Astrocyte (in vitro differentiated cells and primary cell): Measurements from ENCODE around the gene CTNND2. TPM values are rescaled to one million over a fixed set of nuclear protein-coding genes. Genes with fewer than 3 reads are reported as not detected.

Source experiments
- DNase-seq: peaks from one replicate; pipeline ENCODE4 v3.0.0-alpha.2; 2010; ENCODE audit warnings: low read depth
- FAIRE-seq: peaks from 2 replicates; lab custom pipeline; 2011; peaks lifted over from hg19 to GRCh38; lab: Jason Lieb, UNC
- H2AFZ ChIP-seq: 2 replicates; pipeline ENCODE4 v1.6.0; 2012; ENCODE audit warnings: low read depth, low read length, inconsistent platforms
- H3K27ac ChIP-seq: 2 replicates; pipeline ENCODE4 v1.5.1; 2011; ENCODE audit warnings: low read depth, low read length, inconsistent platforms
- H3K27me3 ChIP-seq: 2 replicates; pipeline ENCODE4 v1.6.0; 2011; ENCODE audit warnings: low read length, inconsistent platforms; ENCODE audit not compliant: insufficient read depth
- H3K36me3 ChIP-seq: 2 replicates; pipeline ENCODE4 v1.5.1; 2011; ENCODE audit warnings: low read length, inconsistent platforms; ENCODE audit not compliant: insufficient read depth
- H3K4me1 ChIP-seq: 2 replicates; pipeline ENCODE4 v1.5.1; 2011; ENCODE audit warnings: low read length, inconsistent platforms; ENCODE audit not compliant: insufficient read depth
- H3K4me2 ChIP-seq: 2 replicates; pipeline ENCODE4 v1.6.0; 2012; ENCODE audit warnings: low read length, inconsistent platforms
- H3K4me3 ChIP-seq: 2 replicates; pipeline ENCODE4 v1.5.1; 2011; ENCODE audit warnings: low read depth, mild to moderate bottlenecking, low read length, inconsistent platforms; ENCODE audit not compliant: insufficient read depth
- H3K79me2 ChIP-seq: 2 replicates; pipeline ENCODE4 v1.6.0; 2012; ENCODE audit warnings: mild to moderate bottlenecking, low read length, inconsistent platforms; ENCODE audit not compliant: insufficient read depth
- H3K9ac ChIP-seq: 2 replicates; pipeline ENCODE4 v1.6.0; 2012; ENCODE audit warnings: mild to moderate bottlenecking, low read length, inconsistent platforms
- H3K9me3 ChIP-seq: 2 replicates; pipeline ENCODE4 v1.5.1; 2012; ENCODE audit warnings: low read depth, mild to moderate bottlenecking, low read length, inconsistent platforms; ENCODE audit not compliant: insufficient read depth
- H4K20me1 ChIP-seq: 2 replicates; pipeline ENCODE4 v1.6.0; 2012; ENCODE audit warnings: low read length, inconsistent platforms; ENCODE audit not compliant: insufficient read depth
- H3K27ac Mint-ChIP-seq: one replicate; pipeline ENCODE4 v1.8.0; 2021; ENCODE audit warnings: mild to moderate bottlenecking, mixed read lengths; ENCODE audit not compliant: unreplicated experiment
- H3K27me3 Mint-ChIP-seq: one replicate; pipeline ENCODE4 v1.8.0; 2021; ENCODE audit warnings: low read depth, mixed read lengths; ENCODE audit not compliant: unreplicated experiment
- H3K36me3 Mint-ChIP-seq: one replicate; pipeline ENCODE4 v1.8.0; 2021; ENCODE audit warnings: low read depth, mixed read lengths; ENCODE audit not compliant: unreplicated experiment
- H3K4me1 Mint-ChIP-seq: one replicate; pipeline ENCODE4 v1.8.0; 2021; ENCODE audit warnings: low read depth, mixed read lengths; ENCODE audit not compliant: unreplicated experiment
- H3K4me3 Mint-ChIP-seq: one replicate; pipeline ENCODE4 v1.8.0; 2021; ENCODE audit warnings: mild to moderate bottlenecking, moderate library complexity, mixed read lengths; ENCODE audit not compliant: unreplicated experiment
- H3K9me3 Mint-ChIP-seq: one replicate; pipeline ENCODE4 v1.8.0; 2021; ENCODE audit warnings: mild to moderate bottlenecking, mixed read lengths; ENCODE audit not compliant: unreplicated experiment
- CTCF ChIP-seq: IDR thresholded peaks from 2 replicates; pipeline ENCODE4 v1.5.1; 2011; ENCODE audit warnings: low read depth, mild to moderate bottlenecking, inconsistent platforms, low read length, moderate library complexity; ENCODE audit not compliant: insufficient read depth
- EZH2 ChIP-seq: IDR thresholded peaks from 2 replicates; pipeline ENCODE4 v1.6.1; 2012; ENCODE audit warnings: mild to moderate bottlenecking, low read length, inconsistent platforms; ENCODE audit not compliant: insufficient read depth
- total RNA-seq: library from RNA; stranded (reverse); gene quantifications from 2 replicates; pipeline ENCODE4 v1.2.1, GENCODE V29; 2021

The CTNND2 gene
- total RNA-seq, 1 donor from 2014 or later, result 4.5 TPM

GRCh38 chr5:10941900-10942299, 962.3 kb downstream of the CTNND2 start:
- no peak overlapping the region for H3K4me2 ChIP-seq
- H3K9me3 ChIP-seq, result no peaks in the 10 kb centered on the region
- Mint-ChIP-seq H3K4me1 (no peaks in the 10 kb centered on the region), H3K27ac (no peak overlapping the region), H3K27me3 (peaks cover 6% of the 10 kb centered on the region), H3K9me3 (no peaks in the 10 kb centered on the region), H3K36me3 (no peaks in the 10 kb centered on the region), H3K4me3 (no peak overlapping the region)
- H3K4me1 ChIP-seq, result no peaks in the 10 kb centered on the region
- no peaks in the 10 kb centered on the region for H4K20me1 ChIP-seq
- H3K27ac ChIP-seq, result no peak overlapping the region
- H3K4me3 ChIP-seq, result no peak overlapping the region
- no peaks in the 10 kb centered on the region for H3K36me3 ChIP-seq
- no peak overlapping the region for H2AFZ ChIP-seq
- TF ChIP-seq EZH2 (no peak), CTCF (no peak)
- no peak for DNase-seq
- no peak for FAIRE-seq
- H3K9ac ChIP-seq, result no peak overlapping the region
- no peaks in the 10 kb centered on the region for H3K79me2 ChIP-seq
- H3K27me3 ChIP-seq, result peaks cover 6% of the 10 kb centered on the region

GRCh38 chr5:10936081-10936855, 968.0 kb downstream of the CTNND2 start:
- Histone ChIP-seq H3K36me3 (no peaks in the 10 kb centered on the region), H3K9ac (no peak overlapping the region), H3K27ac (no peak overlapping the region), H3K4me1 (no peaks in the 10 kb centered on the region), H2AFZ (no peak overlapping the region), H3K79me2 (no peaks in the 10 kb centered on the region), H3K4me3 (no peak overlapping the region), H3K27me3 (peaks cover 5% of the 10 kb centered on the region), H3K4me2 (no peak overlapping the region), H4K20me1 (no peaks in the 10 kb centered on the region), H3K9me3 (no peaks in the 10 kb centered on the region)
- DNase-seq, result no peak
- no peaks in the 10 kb centered on the region for H3K9me3 Mint-ChIP-seq
- H3K27ac Mint-ChIP-seq, result no peak overlapping the region
- no peaks in the 10 kb centered on the region for H3K36me3 Mint-ChIP-seq
- H3K27me3 Mint-ChIP-seq, result peaks cover 9% of the 10 kb centered on the region
- TF ChIP-seq EZH2 (no peak), CTCF (no peak)
- H3K4me3 Mint-ChIP-seq, result no peak overlapping the region
- no peak for FAIRE-seq
- H3K4me1 Mint-ChIP-seq, result peaks cover 2% of the 10 kb centered on the region

GRCh38 chr5:10935536-10935935, 968.7 kb downstream of the CTNND2 start:
- Histone ChIP-seq H3K27ac (no peak overlapping the region), H3K4me3 (no peak overlapping the region), H3K9ac (no peak overlapping the region), H3K9me3 (no peaks in the 10 kb centered on the region), H3K4me2 (no peak overlapping the region), H2AFZ (no peak overlapping the region), H3K4me1 (no peaks in the 10 kb centered on the region), H3K36me3 (no peaks in the 10 kb centered on the region), H4K20me1 (no peaks in the 10 kb centered on the region), H3K27me3 (peaks cover 5% of the 10 kb centered on the region), H3K79me2 (no peaks in the 10 kb centered on the region)
- peaks cover 9% of the 10 kb centered on the region for H3K27me3 Mint-ChIP-seq
- peaks cover 2% of the 10 kb centered on the region for H3K4me1 Mint-ChIP-seq
- no peaks in the 10 kb centered on the region for H3K36me3 Mint-ChIP-seq
- H3K4me3 Mint-ChIP-seq, result no peak overlapping the region
- TF ChIP-seq CTCF (no peak), EZH2 (no peak)
- no peaks in the 10 kb centered on the region for H3K9me3 Mint-ChIP-seq
- DNase-seq, result no peak
- H3K27ac Mint-ChIP-seq, result no peak overlapping the region
- no peak for FAIRE-seq
